Activated B cell treated with CpG ODN at 0.5 μM for 24 hours (primary cell): ENCODE measurements around the gene UNC50. TPM values are rescaled to one million over a fixed set of nuclear protein-coding genes. Genes with fewer than 3 reads are reported as not detected.
A peak's percentile ranks its signal among the peaks of the same experiment; 100 is the strongest.
"Not testable (repeated sequence)": the region's sequence is repeated elsewhere in the genome, so short reads cannot be mapped to it uniquely, and the experiment has no call there.

ENCODE experiments used
- ATAC-seq: fragments of 200-7000 bp; cut with Tn5 transposase; one replicate; pipeline ENCODE4 v1.10.0; 2021; ENCODE audit warnings: low read depth, mild to moderate bottlenecking, moderate library complexity
- CTCF ChIA-PET: fragments of 350-600 bp; sonication (Branson Sonifier 250); formaldehyde crosslinking; loops from one replicate; lab custom pipeline; 2021; ENCODE audit warnings: antibody characterized with exemption; lab: Charles Lee
- POLR2A ChIA-PET: fragments of 350-600 bp; sonication (Branson Sonifier 250); formaldehyde crosslinking; loops from one replicate; lab custom pipeline; 2021; ENCODE audit warnings: antibody characterized with exemption; lab: Charles Lee
- DNase-seq: peaks from one replicate; pipeline ENCODE4 v3.0.0; 2022
- H3K27ac Mint-ChIP-seq: one replicate; pipeline ENCODE4 v1.8.0; 2020; ENCODE audit warnings: mixed read lengths
- H3K27me3 Mint-ChIP-seq: one replicate; pipeline ENCODE4 v1.8.0; 2021; ENCODE audit warnings: mixed read lengths
- H3K36me3 Mint-ChIP-seq: one replicate; pipeline ENCODE4 v1.8.0; 2021; ENCODE audit warnings: low read depth, mixed read lengths
- H3K4me1 Mint-ChIP-seq: one replicate; pipeline ENCODE4 v1.8.0; 2021; ENCODE audit warnings: mixed read lengths
- H3K4me3 Mint-ChIP-seq: one replicate; pipeline ENCODE4 v1.8.0; 2020; ENCODE audit warnings: mild to moderate bottlenecking, mixed read lengths
- H3K9me3 Mint-ChIP-seq: one replicate; pipeline ENCODE4 v1.8.0; 2020; ENCODE audit warnings: mixed read lengths
- CTCF ChIP-seq: fragments of 200-600 bp; IDR thresholded peaks from one replicate; pipeline ENCODE4 v1.8.0; 2022; ENCODE audit warnings: antibody characterized with exemption, mild to moderate bottlenecking
- intact Hi-C: fragments of 100-400 bp; cut with micrococcal nuclease; formaldehyde crosslinking; loops from one replicate; pipeline ENCODE4 v1.15.1; 2024
- total RNA-seq: library from RNA; stranded (reverse); gene quantifications from 2 replicates; pipeline ENCODE4 v1.2.3, GENCODE V29; 2022

UNC50 gene
- total RNA-seq, 1 donor from 2014 or later: 36.3 TPM

GRCh38 chr2:98654699-98655495, 46.5 kb downstream of the UNC50 start:
- POLR2A ChIA-PET: no interaction called here
- no peak for DNase-seq
- peaks cover 9% of the 10 kb centered on the region for H3K36me3 Mint-ChIP-seq
- ATAC-seq: peak; percentile 62
- H3K9me3 Mint-ChIP-seq: no peaks in the 10 kb centered on the region
- peak overlapping the region; percentile 38 for H3K27ac Mint-ChIP-seq
- TF ChIP-seq CTCF: no peak
- H3K4me1 Mint-ChIP-seq: peaks cover 26% of the 10 kb centered on the region
- H3K4me3 Mint-ChIP-seq: no peak overlapping the region
- CTCF ChIA-PET: no interaction called here
- no peaks in the 10 kb centered on the region for H3K27me3 Mint-ChIP-seq
- intact Hi-C loops: no loop called here

- H3K4me3 Mint-ChIP-seq: no peak overlapping the region
- ChIA-PET CTCF (no interaction called here), POLR2A (no interaction called here)
- no peak for TF ChIP-seq CTCF
- ATAC-seq (no peak), DNase-seq (no peak)
- intact Hi-C loops: no loop called here
- H3K4me1 Mint-ChIP-seq: peaks cover 23% of the 10 kb centered on the region
- peaks cover 22% of the 10 kb centered on the region for H3K36me3 Mint-ChIP-seq
- H3K27me3 Mint-ChIP-seq: no peaks in the 10 kb centered on the region
- H3K9me3 Mint-ChIP-seq: peaks cover 9% of the 10 kb centered on the region
- H3K27ac Mint-ChIP-seq: no peak overlapping the region
These were observed 48.4 kb downstream of the UNC50 start for GRCh38 chr2:98656800-98657199.

GRCh38 chr2:98658816-98659490, 50.6 kb downstream of the UNC50 start:
- no peak overlapping the region for H3K4me3 Mint-ChIP-seq
- peaks cover 23% of the 10 kb centered on the region for H3K36me3 Mint-ChIP-seq

GRCh38 chr2:98659491-98659840, 51.1 kb downstream of the UNC50 start:
- CTCF ChIA-PET: interaction anchor here (1.9 kb wide), 1 partner anchor 10 kb away, joined by 8 read pairs; no protein-coding TSS in a partner anchor
- DNase-seq, intact Hi-C loops, H3K9me3 Mint-ChIP-seq, H3K4me3 Mint-ChIP-seq, H3K27ac Mint-ChIP-seq, POLR2A ChIA-PET, H3K27me3 Mint-ChIP-seq, ATAC-seq: not testable (repeated sequence)
- Mint-ChIP-seq H3K4me1 (peaks cover 21% of the 10 kb centered on the region), H3K36me3 (peaks cover 23% of the 10 kb centered on the region)

More at GRCh38 chr2:98658816-98659490, 50.6 kb downstream of the UNC50 start:
- ATAC-seq (no peak), DNase-seq (no peak)
- Mint-ChIP-seq H3K4me1 (peaks cover 23% of the 10 kb centered on the region), H3K9me3 (peaks cover 9% of the 10 kb centered on the region), H3K27me3 (no peaks in the 10 kb centered on the region), H3K27ac (peak overlapping the region; percentile 4)
- intact Hi-C loops: no loop called here
- ChIA-PET POLR2A (interaction anchor here (0.5 kb wide), 1 partner anchor 178 kb away, joined by 9 read pairs; no protein-coding TSS in a partner anchor), CTCF (interaction anchor here (1.9 kb wide), 1 partner anchor 10 kb away, joined by 8 read pairs; no protein-coding TSS in a partner anchor)
- TF ChIP-seq CTCF: no peak

GRCh38 chr2:98663511-98664090, 55.2 kb downstream of the UNC50 start:
- Mint-ChIP-seq H3K36me3 (peaks cover 45% of the 10 kb centered on the region), H3K4me3 (no peak overlapping the region), H3K27me3 (no peaks in the 10 kb centered on the region), H3K9me3 (peaks cover 9% of the 10 kb centered on the region), H3K27ac (no peak overlapping the region), H3K4me1 (peaks cover 20% of the 10 kb centered on the region)
- POLR2A ChIA-PET: no interaction called here
- DNase-seq (no peak), ATAC-seq (no peak)
- intact Hi-C loops: loop anchor here (5.0 kb wide), 1 partner anchor 159 kb away; no protein-coding TSS in a partner anchor
- no peak for TF ChIP-seq CTCF
- CTCF ChIA-PET: interaction anchor here (1.3 kb wide), 1 partner anchor 14 kb away, joined by 5 read pairs; no protein-coding TSS in a partner anchor
